ENCODE results near the gene IGSF21.

The IGSF21 gene

GRCh38 chr1:18121072-18121820 is 13.6 kb downstream of the IGSF21 start:
- CTCF ChIA-PET, result interaction anchor here (0.7 to 0.9 kb wide), 2 partner anchors 98 to 435 kb away, joined by 3 to 4 read pairs; no protein-coding TSS in a partner anchor
- POLR2A ChIA-PET (ENCODE audit: low non-redundant PET), result no interaction called here
- no peak overlapping the region for H3K27ac ChIP-seq

GRCh38 chr1:18123467-18123992 is 15.9 kb downstream of the IGSF21 start:
- TF ChIP-seq CTCF (conservative IDR thresholded peaks at IDR 0.05; ENCODE audit: low read depth), result no peak
- no peak for DNase-seq (ENCODE audit: low spot score)
- CTCF ChIA-PET, result interaction anchor here (1.1 kb wide), 1 partner anchor 145 kb away, joined by 3 read pairs; no protein-coding TSS in a partner anchor
- H3K27ac ChIP-seq, result no peak overlapping the region
- POLR2A ChIA-PET (ENCODE audit: low non-redundant PET), result no interaction called here

More at GRCh38 chr1:18121072-18121820, 13.6 kb downstream of the IGSF21 start:
- DNase-seq (ENCODE audit: low spot score), result no peak
- TF ChIP-seq CTCF (conservative IDR thresholded peaks at IDR 0.05; ENCODE audit: low read depth), result no peak

- H3K27ac ChIP-seq, result no peak overlapping the region
- POLR2A ChIA-PET (ENCODE audit: low non-redundant PET), result no interaction called here
- no peak for DNase-seq (ENCODE audit: low spot score)
- CTCF ChIA-PET, result interaction anchor here (0.7 kb wide), 2 partner anchors 232 to 438 kb away, joined by 3 read pairs; no protein-coding TSS in a partner anchor
- no peak for TF ChIP-seq CTCF (conservative IDR thresholded peaks at IDR 0.05; ENCODE audit: low read depth)
These were observed 17.4 kb downstream of the IGSF21 start for GRCh38 chr1:18124977-18125376.

- ChIA-PET CTCF (interaction anchor here (0.6 kb wide), 1 partner anchor 155 kb away, joined by 3 read pairs; no protein-coding TSS in a partner anchor), POLR2A (ENCODE audit: low non-redundant PET) (no interaction called here)
- no peak for TF ChIP-seq CTCF (conservative IDR thresholded peaks at IDR 0.05; ENCODE audit: low read depth)
- DNase-seq (ENCODE audit: low spot score), result no peak
- no peak overlapping the region for H3K27ac ChIP-seq
These were observed 19.0 kb downstream of the IGSF21 start for GRCh38 chr1:18126616-18127015.

GRCh38 chr1:18128298-18128697 is 20.7 kb downstream of the IGSF21 start:
- TF ChIP-seq CTCF (conservative IDR thresholded peaks at IDR 0.05; ENCODE audit: low read depth), result no peak
- no peak overlapping the region for H3K27ac ChIP-seq
- no peak for DNase-seq (ENCODE audit: low spot score)
- ChIA-PET POLR2A (ENCODE audit: low non-redundant PET) (no interaction called here), CTCF (no interaction called here)

GRCh38 chr1:18130356-18130755 is 22.8 kb downstream of the IGSF21 start:
- CTCF ChIA-PET, result interaction anchor here (0.6 kb wide), 1 partner anchor 114 kb away, joined by 3 read pairs; no protein-coding TSS in a partner anchor
- no peak for TF ChIP-seq CTCF (conservative IDR thresholded peaks at IDR 0.05; ENCODE audit: low read depth)
- POLR2A ChIA-PET (ENCODE audit: low non-redundant PET), result no interaction called here
- no peak overlapping the region for H3K27ac ChIP-seq
- no peak for DNase-seq (ENCODE audit: low spot score)
